ENCODE measurements around the gene PLCB2.

GRCh38 chr15:40344631-40345120 is 36.9 kb upstream of the PLCB2 start:
- TF ChIP-seq POLR2AphosphoS5 (IDR thresholded peaks at IDR 0.05; ENCODE audit: borderline replicate concordance, low read depth, low read length) (no peak), EZH2 (IDR thresholded peaks at IDR 0.05) (no peak), FOXP2 (optimal IDR thresholded peaks at IDR 0.05; ENCODE audit: control extremely low read depth, extremely low read length, insufficient read depth) (no peak)
